Kidney (tissue), 14 donors: ENCODE measurements around the gene BLCAP. TPM values are rescaled to one million over a fixed set of nuclear protein-coding genes. Genes with fewer than 3 reads are reported as not detected.

Source experiments
- DNase-seq, 5 donors: peaks; one replicate each; pipeline ENCODE4 v3.0.0-alpha.2; 2013 to 2020
- FAIRE-seq: peaks from 2 replicates; lab custom pipeline; 2012; peaks lifted over from hg19 to GRCh38; lab: Jason Lieb, UNC
- H3K27ac ChIP-seq, 2 donors: one replicate each; pipeline ENCODE4 v1.7.0; 2013; ENCODE audit warnings: low read depth in 2 of 2, low read length in 2 of 2, inconsistent platforms in 1 of 2
- H3K27me3 ChIP-seq: one replicate; pipeline ENCODE4 v1.7.1; 2013; ENCODE audit warnings: low read length, inconsistent platforms; ENCODE audit not compliant: control insufficient read depth, insufficient read depth
- H3K36me3 ChIP-seq, 3 donors: one replicate each; pipeline versions ENCODE4 v1.7.0 to v1.7.1; 2013; ENCODE audit warnings: low read length in 3 of 3, control low read depth in 1 of 3, inconsistent platforms in 1 of 3; ENCODE audit not compliant: insufficient read depth in 3 of 3, control insufficient read depth in 2 of 3
- H3K4me1 ChIP-seq, 3 donors: one replicate each; pipeline versions ENCODE4 v1.7.0 to v1.7.1; 2013; ENCODE audit warnings: low read length in 3 of 3, inconsistent platforms in 1 of 3, low read depth in 1 of 3; ENCODE audit not compliant: control insufficient read depth in 2 of 3, insufficient read depth in 2 of 3
- H3K4me3 ChIP-seq, 3 donors: one replicate each; pipeline versions ENCODE4 v1.7.0 to v1.8.1; 2013; ENCODE audit warnings: low read length in 3 of 3, control low read depth in 1 of 3, inconsistent platforms in 1 of 3
- H3K9ac ChIP-seq, 3 donors: one replicate each; pipeline versions ENCODE4 v1.7.0 to v1.7.1; 2013; ENCODE audit warnings: low read length in 3 of 3, control low read depth in 1 of 3, inconsistent platforms in 1 of 3
- H3K9me3 ChIP-seq, 3 donors: one replicate each; pipeline versions ENCODE4 v1.7.0 to v1.7.1; 2013; ENCODE audit warnings: low read length in 3 of 3, control low read depth in 1 of 3, inconsistent platforms in 1 of 3; ENCODE audit not compliant: control insufficient read depth in 2 of 3, insufficient read depth in 1 of 3
- CTCF ChIP-seq: IDR thresholded peaks from 3 replicates; pipeline ENCODE4 v1.5.1; 2012; ENCODE audit warnings: mild to moderate bottlenecking, moderate library complexity, borderline replicate concordance; ENCODE audit not compliant: insufficient read depth; ENCODE audit errors: extremely low read depth
- intact Hi-C: fragments of 100-400 bp; cut with DNase I; formaldehyde crosslinking; loops from one replicate; pipeline ENCODE4 v1.11.1; 2022
- polyA plus RNA-seq: library from polyadenylated mRNA; stranded (reverse); fragments of 350-450 nt; fragmentation: Illumina TruSeq; extraction: RNeasy Lipid Tissue Mini Kit (QIAGEN cat#74804); gene quantifications from one replicate; pipeline ENCODE4 v1.2.3, GENCODE V29; 2014; ENCODE audit warnings: low read depth, low replicate concordance; ENCODE audit not compliant: insufficient read depth
- total RNA-seq: library from RNA; stranded (reverse); fragmentation: NEBNext Ultra II Directional; extraction: Animal tissue kit (Norgen Biotek cat#: 25700); gene quantifications from one replicate; pipeline ENCODE4 v1.2.1, GENCODE V29; 2021
- donor health status: control.
- donor health status: control.
- donor health status: control.
- donor health status: control.
- donor health status: control.
- donor health status: DM: yes; HTN: yes; CAD: no.
- donor health status: Normal renal cell carcinoma (clear cell type).

Gene BLCAP
- total and polyA plus RNA-seq, 2 donors from 2014 or later = 76.1 to 106 TPM

- Histone ChIP-seq H3K4me1 (peaks cover 3 to 39% (median 20%) of the 10 kb centered on the region in 3 donors), H3K9me3 (no peaks in the 10 kb centered on the region), H3K36me3 (no peaks in the 10 kb centered on the region), H3K27me3 (no peaks in the 10 kb centered on the region), H3K9ac (peak overlapping the region in 1 of 3 donors; percentile 29), H3K4me3 (peak overlapping the region in 1 of 3 donors; percentile 92), H3K27ac (no peak overlapping the region)
- intact Hi-C loops = no loop called here
- DNase-seq = peak in 4 of 5 donors; percentile 83 to 93 (median 86)
- TF ChIP-seq CTCF = no peak
- no peak for FAIRE-seq
Measured at GRCh38 chr20:37523911-37524700, 3.6 kb downstream of the BLCAP start.

- no peak overlapping the region for H3K9ac ChIP-seq
- no peak for FAIRE-seq
- no peak overlapping the region for H3K4me3 ChIP-seq
- H3K9me3 ChIP-seq = no peaks in the 10 kb centered on the region
- H3K4me1 ChIP-seq = peaks cover 3 to 35% (median 20%) of the 10 kb centered on the region in 3 donors
- intact Hi-C loops = no loop called here
- H3K36me3 ChIP-seq = peaks cover 0 to 7% (median under 1%) of the 10 kb centered on the region in 3 donors
- H3K27me3 ChIP-seq = no peaks in the 10 kb centered on the region
- DNase-seq = peak in 1 of 5 donors; percentile 43
- TF ChIP-seq CTCF = no peak
- no peak overlapping the region for H3K27ac ChIP-seq
Measured at GRCh38 chr20:37523012-37523391, 4.7 kb downstream of the BLCAP start.

GRCh38 chr20:37522260-37523011 is 5.2 kb downstream of the BLCAP start:
- peaks cover 3 to 37% (median 20%) of the 10 kb centered on the region in 3 donors for H3K4me1 ChIP-seq
- peak overlapping the region in 1 of 3 donors; percentile 33 for H3K4me3 ChIP-seq
- FAIRE-seq (no peak), DNase-seq (peak in 4 of 5 donors; percentile 62 to 81 (median 73))
- no peak for TF ChIP-seq CTCF
- no peaks in the 10 kb centered on the region for H3K27me3 ChIP-seq
- intact Hi-C loops = no loop called here
- H3K9ac ChIP-seq = no peak overlapping the region
- H3K9me3 ChIP-seq = no peaks in the 10 kb centered on the region
- peaks cover 0 to 13% (median 5%) of the 10 kb centered on the region in 3 donors for H3K36me3 ChIP-seq
- H3K27ac ChIP-seq = no peak overlapping the region
